Common myeloid progenitor, CD34-positive (primary cell): ENCODE measurements around the gene GNAO1.
A peak's percentile ranks its signal among the peaks of the same experiment; 100 is the strongest.

Experiments
- CTCF ChIA-PET: fragments of 350-600 bp; sonication (Branson Sonifier 250); formaldehyde crosslinking; loops from one replicate; lab custom pipeline; 2021; ENCODE audit warnings: antibody characterized with exemption; lab: Charles Lee
- POLR2A ChIA-PET: fragments of 350-600 bp; sonication (Branson Sonifier 250); formaldehyde crosslinking; loops from one replicate; lab custom pipeline; 2021; ENCODE audit warnings: antibody characterized with exemption; lab: Charles Lee
- DNase-seq, 3 donors: peaks; one replicate each; pipeline versions ENCODE4 v3.0.0 to v3.0.0-alpha.2; 2013
- H3K27ac ChIP-seq, 2 experiments: 1 replicate in 1 of 2; 2 replicates in 1 of 2; pipeline ENCODE4 v1.7.0; 2013; ENCODE audit warnings: inconsistent platforms in 2 of 2, low read length in 2 of 2, mild to moderate bottlenecking in 2 of 2, low read depth in 1 of 2, moderate library complexity in 1 of 2; ENCODE audit not compliant: severe bottlenecking in 2 of 2, insufficient read depth in 1 of 2, poor library complexity in 1 of 2
- H3K27me3 ChIP-seq, 5 experiments: replicated peaks in 2 of 5; 1 replicate in 3 of 5; 2 replicates in 2 of 5; pipeline versions ENCODE4 v1.6.1 to v1.7.0; 2013; ENCODE audit warnings: low read length in 4 of 5, mild to moderate bottlenecking in 2 of 5, moderate library complexity in 2 of 5, inconsistent platforms in 1 of 5; ENCODE audit not compliant: insufficient read depth in 5 of 5, control insufficient read depth in 4 of 5
- H3K36me3 ChIP-seq, 4 experiments: 1 replicate in 2 of 4; 2 replicates in 2 of 4; pipeline versions ENCODE4 v1.6.1 to v1.7.0; 2013; ENCODE audit warnings: low read length in 3 of 4, control low read depth in 1 of 4, mild to moderate bottlenecking in 1 of 4; ENCODE audit not compliant: control insufficient read depth in 4 of 4, insufficient read depth in 4 of 4
- H3K4me1 ChIP-seq, 4 experiments: 1 replicate in 3 of 4; 2 replicates in 1 of 4; pipeline versions ENCODE4 v1.6.1 to v1.7.1; 2013; ENCODE audit warnings: low read length in 3 of 4, mild to moderate bottlenecking in 3 of 4, control low read depth in 1 of 4, inconsistent platforms in 1 of 4, moderate library complexity in 1 of 4; ENCODE audit not compliant: control insufficient read depth in 4 of 4, insufficient read depth in 4 of 4; ENCODE audit errors: control extremely low read depth in 1 of 4
- H3K4me3 ChIP-seq, 7 experiments: 1 replicate in 4 of 7; 2 replicates in 3 of 7; pipeline versions ENCODE4 v1.5.1 to v1.7.0; 2013; ENCODE audit warnings: mild to moderate bottlenecking in 7 of 7, low read length in 6 of 7, moderate library complexity in 6 of 7, inconsistent platforms in 2 of 7, low read depth in 2 of 7, control low read depth in 1 of 7; ENCODE audit not compliant: insufficient read depth in 4 of 7, control insufficient read depth in 1 of 7; ENCODE audit errors: extremely low read depth in 1 of 7
- H3K9me3 ChIP-seq, 5 experiments: 1 replicate in 4 of 5; 2 replicates in 1 of 5; pipeline versions ENCODE4 v1.6.1 to v1.7.1; 2013; ENCODE audit warnings: low read length in 4 of 5, mild to moderate bottlenecking in 2 of 5, inconsistent platforms in 1 of 5, low read depth in 1 of 5, moderate library complexity in 1 of 5; ENCODE audit not compliant: control insufficient read depth in 4 of 5, insufficient read depth in 2 of 5; ENCODE audit errors: control extremely low read depth in 1 of 5
- WGBS: methylation state at CpG from one replicate; pipeline ENCODE4 v1.1.5; 2013; ENCODE audit not compliant: insufficient coverage; 5-methylcytosine and 5-hydroxymethylcytosine counted together

Gene GNAO1

GRCh38 chr16:56353054-56353921 lies 162.0 kb downstream of the GNAO1 start:
- ChIA-PET CTCF (no interaction called here), POLR2A (no interaction called here)
- Histone ChIP-seq H3K27me3 (peaks cover 0 to 1% (median 0%) of the 10 kb centered on the region in 5 experiments), H3K9me3 (no peaks in the 10 kb centered on the region), H3K27ac (no peak overlapping the region), H3K4me3 (no peak overlapping the region), H3K4me1 (peaks cover 5 to 19% (median 12%) of the 10 kb centered on the region in 4 experiments), H3K36me3 (no peaks in the 10 kb centered on the region)
- no peak for DNase-seq
- WGBS = 97% methylated on average over 15 of the region's 15 CpGs

DNA sequence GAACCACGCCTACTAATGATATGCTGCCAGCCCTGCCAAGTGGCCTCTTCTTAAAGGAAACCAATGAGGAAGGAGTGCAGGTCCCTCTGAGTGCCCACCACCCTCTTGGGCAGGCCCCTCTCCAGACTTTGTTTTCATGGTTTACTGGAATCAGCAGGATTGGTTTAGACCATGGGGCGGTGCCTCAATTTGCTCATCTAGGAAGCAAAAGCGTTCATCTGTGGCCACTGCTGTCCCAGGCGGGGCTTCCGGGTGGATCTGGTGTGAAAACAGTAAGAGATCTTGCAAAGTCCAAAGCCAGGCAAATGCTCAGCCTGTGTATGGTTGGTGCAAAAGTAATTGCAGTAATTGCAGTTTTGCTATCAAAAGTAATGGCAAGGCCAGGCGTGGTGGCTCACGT lies 162.7 kb downstream of the GNAO1 start:
- Histone ChIP-seq H3K4me3 (no peak overlapping the region), H3K27me3 (peaks cover 0 to 1% (median 0%) of the 10 kb centered on the region in 5 experiments), H3K27ac (no peak overlapping the region), H3K4me1 (peaks cover 5 to 19% (median 12%) of the 10 kb centered on the region in 4 experiments), H3K36me3 (no peaks in the 10 kb centered on the region), H3K9me3 (no peaks in the 10 kb centered on the region)
- CTCF ChIA-PET = interaction anchor here (1.2 kb wide), 1 partner anchor 43 kb away, joined by 3 read pairs; no protein-coding TSS in a partner anchor
- 96% methylated on average over 6 of the region's 7 CpGs for WGBS
- DNase-seq = no peak
- POLR2A ChIA-PET = no interaction called here

DNA sequence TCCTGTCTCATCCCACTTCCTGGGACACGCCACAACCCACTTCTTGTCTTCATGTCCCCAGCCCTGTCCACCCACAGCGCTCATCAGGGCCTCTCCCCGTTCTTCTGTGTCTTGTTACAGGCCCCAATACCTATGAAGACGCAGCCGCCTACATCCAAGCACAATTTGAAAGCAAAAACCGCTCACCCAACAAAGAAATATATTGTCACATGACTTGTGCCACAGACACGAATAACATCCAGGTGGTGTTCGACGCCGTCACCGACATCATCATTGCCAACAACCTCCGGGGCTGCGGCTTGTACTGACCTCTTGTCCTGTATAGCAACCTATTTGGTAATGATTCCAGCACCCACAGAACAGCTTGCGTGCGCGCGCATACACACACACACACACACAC lies 163.5 kb downstream of the GNAO1 start:
- Histone ChIP-seq H3K27me3 (peaks cover 0 to 1% (median 0%) of the 10 kb centered on the region in 5 experiments), H3K36me3 (no peaks in the 10 kb centered on the region), H3K9me3 (no peaks in the 10 kb centered on the region), H3K4me1 (peaks cover 5 to 23% (median 12%) of the 10 kb centered on the region in 4 experiments), H3K27ac (no peak overlapping the region), H3K4me3 (no peak overlapping the region)
- ChIA-PET POLR2A (no interaction called here), CTCF (interaction anchor here (1.2 kb wide), 1 partner anchor 44 kb away, joined by 3 read pairs; no protein-coding TSS in a partner anchor)
- no peak for DNase-seq
- WGBS = 97% methylated on average over 10 of the region's 17 CpGs

- H3K36me3 ChIP-seq = peaks cover 0 to 3% (median 1%) of the 10 kb centered on the region in 4 experiments
- CTCF ChIA-PET = interaction anchor here (1.2 kb wide), 1 partner anchor 44 kb away, joined by 3 read pairs; no protein-coding TSS in a partner anchor
- DNase-seq = no peak
- no peak overlapping the region for H3K4me3 ChIP-seq
- WGBS = 98% methylated on average over 6 of the region's 9 CpGs
- peaks cover 5 to 28% (median 12%) of the 10 kb centered on the region in 4 experiments for H3K4me1 ChIP-seq
- no peaks in the 10 kb centered on the region for H3K27me3 ChIP-seq
- POLR2A ChIA-PET = no interaction called here
- no peaks in the 10 kb centered on the region for H3K9me3 ChIP-seq
- H3K27ac ChIP-seq = no peak overlapping the region
Observed at GRCh38 chr16:56355221-56355620, 163.9 kb downstream of the GNAO1 start.

DNA sequence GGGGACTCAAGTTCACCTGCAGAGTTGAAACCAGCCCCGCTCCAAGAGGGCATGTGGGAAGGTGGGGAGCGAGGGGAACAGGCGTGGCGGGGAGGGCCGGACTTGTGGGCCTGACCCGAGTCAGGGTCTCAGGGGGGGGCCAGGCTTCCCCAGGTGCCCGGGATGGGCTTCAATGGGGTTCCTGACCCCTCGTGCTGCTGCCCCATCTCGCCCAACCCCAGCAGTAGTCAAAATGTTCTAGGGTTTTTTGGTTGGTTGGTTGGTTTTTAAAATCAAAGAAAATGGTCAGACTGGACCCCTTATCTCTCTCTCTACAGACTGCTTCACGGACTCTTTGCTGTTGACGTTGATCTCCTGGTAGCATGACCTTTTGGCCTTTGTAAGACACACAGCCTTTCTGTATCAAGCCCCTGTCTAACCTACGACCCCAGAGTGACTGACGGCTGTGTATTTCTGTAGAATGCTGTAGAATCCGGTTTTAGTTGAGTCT lies 164.5 kb downstream of the GNAO1 start:
- no peaks in the 10 kb centered on the region for H3K27me3 ChIP-seq
- H3K36me3 ChIP-seq = peaks cover 0 to 7% (median 5%) of the 10 kb centered on the region in 4 experiments
- WGBS = 89% methylated on average over 10 of the region's 14 CpGs
- H3K4me1 ChIP-seq = peaks cover 5 to 28% (median 12%) of the 10 kb centered on the region in 4 experiments
- ChIA-PET CTCF (interaction anchor here (0.6 to 2.1 kb wide), 9 partner anchors 8 to 409 kb away, joined by 3 to 14 read pairs (median 4); no protein-coding TSS in a partner anchor), POLR2A (interaction anchor here (0.9 kb wide), 1 partner anchor 15 kb away, joined by 4 read pairs; no protein-coding TSS in a partner anchor)
- no peaks in the 10 kb centered on the region for H3K9me3 ChIP-seq
- H3K4me3 ChIP-seq = peak overlapping the region in 2 of 7 experiments; percentile 70 to 87
- DNase-seq = peak in 1 of 3 donors; percentile 6
- H3K27ac ChIP-seq = no peak overlapping the region

DNA sequence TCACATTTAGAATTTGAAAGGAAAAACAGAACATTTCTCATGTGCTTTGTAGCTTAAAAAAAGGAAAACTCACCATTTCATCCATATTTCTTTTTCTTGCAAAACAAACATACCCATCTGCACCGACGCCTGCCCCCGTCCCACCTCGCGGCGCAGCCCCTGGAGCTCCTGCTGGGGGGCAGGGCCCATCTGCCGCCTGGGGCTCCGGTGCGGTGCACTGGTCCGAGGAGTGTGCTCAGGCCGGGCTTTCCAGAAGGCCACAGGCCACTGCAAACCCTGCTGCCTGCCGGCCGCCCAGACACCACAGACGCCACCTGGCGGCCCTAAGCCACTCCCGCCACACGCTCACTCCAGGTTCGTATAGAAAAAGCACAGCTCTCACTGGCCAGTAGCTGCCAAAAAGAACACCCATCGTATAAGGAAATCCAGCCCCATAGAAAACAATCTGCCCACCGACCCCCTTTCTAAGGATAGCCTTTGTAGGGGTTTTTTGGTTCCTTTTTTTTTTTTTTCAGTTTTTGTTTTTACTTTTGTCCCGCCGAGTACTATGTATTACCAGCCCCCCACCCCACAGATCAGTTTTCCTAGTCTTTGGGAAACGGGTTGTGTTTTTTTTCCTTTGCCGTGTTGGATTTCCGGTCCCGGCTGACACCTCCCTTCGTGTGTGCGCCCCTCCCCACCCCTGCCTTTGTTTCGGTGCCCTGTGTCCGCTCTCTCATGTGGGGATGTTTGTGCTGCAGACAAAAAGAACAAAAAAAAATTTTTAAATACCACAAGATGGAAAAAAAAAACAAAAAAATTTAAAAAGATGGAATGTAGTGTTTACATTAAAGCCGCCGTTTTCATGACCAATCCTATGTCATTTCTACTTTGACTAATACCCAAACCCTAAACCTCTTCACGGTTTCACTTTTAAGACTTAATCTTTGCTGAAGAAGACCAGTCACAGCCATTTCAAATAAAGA lies 165.3 kb downstream of the GNAO1 start:
- Histone ChIP-seq H3K4me1 (peaks cover 5 to 28% (median 12%) of the 10 kb centered on the region in 4 experiments), H3K27ac (peak overlapping the region in 1 of 2 experiments; percentile 68), H3K27me3 (no peaks in the 10 kb centered on the region), H3K36me3 (peaks cover 0 to 12% (median 5%) of the 10 kb centered on the region in 4 experiments), H3K9me3 (no peaks in the 10 kb centered on the region), H3K4me3 (peak overlapping the region in 6 of 7 experiments; percentile 56 to 87 (median 77))
- POLR2A ChIA-PET = interaction anchor here (0.9 kb wide), 1 partner anchor 15 kb away, joined by 4 read pairs; no protein-coding TSS in a partner anchor
- 1% methylated on average over 18 of the region's 33 CpGs for WGBS
- CTCF ChIA-PET = interaction anchor here (0.5 to 2.1 kb wide), 15 partner anchors 9 to 410 kb away, joined by 3 to 14 read pairs (median 3); no protein-coding TSS in a partner anchor
- DNase-seq = peak; percentile 59 to 80 (median 74)
